Hepatocyte (in vitro differentiated cells): ENCODE results near the gene PRKAR1B. TPM values are rescaled to one million over a fixed set of nuclear protein-coding genes. Genes with fewer than 3 reads are reported as not detected.

Experiments used
- DNase-seq: peaks from one replicate; pipeline ENCODE4 v3.0.0-alpha.2; 2016; ENCODE audit warnings: low spot score
- H2AFZ ChIP-seq: fragments of 200-600 bp; sonication (generic); 2 replicates; pipeline ENCODE4 v1.6.0; 2016; ENCODE audit warnings: antibody characterized with exemption, mild to moderate bottlenecking
- H3K27ac ChIP-seq: fragments of 200-600 bp; sonication (generic); 2 replicates; pipeline ENCODE4 v1.5.1; 2016; ENCODE audit warnings: mild to moderate bottlenecking
- H3K27me3 ChIP-seq: fragments of 200-600 bp; sonication (generic); 2 replicates; pipeline ENCODE4 v1.6.1; 2016
- H3K36me3 ChIP-seq: fragments of 200-600 bp; sonication (generic); replicated peaks from 2 replicates; pipeline ENCODE4 v1.5.1; 2016; ENCODE audit warnings: low read depth; ENCODE audit not compliant: insufficient read depth
- H3K4me1 ChIP-seq: fragments of 200-600 bp; sonication (generic); 2 replicates; pipeline ENCODE4 v1.5.1; 2016; ENCODE audit warnings: mild to moderate bottlenecking, moderate library complexity; ENCODE audit not compliant: insufficient read depth
- H3K4me2 ChIP-seq: fragments of 200-600 bp; sonication (generic); 2 replicates; pipeline ENCODE4 v1.6.0; 2016
- H3K4me3 ChIP-seq: fragments of 200-600 bp; sonication (generic); 2 replicates; pipeline ENCODE4 v1.5.1; 2016; ENCODE audit warnings: mild to moderate bottlenecking
- H3K79me2 ChIP-seq: fragments of 200-600 bp; sonication (generic); 2 replicates; pipeline ENCODE4 v1.6.0; 2017; ENCODE audit warnings: mild to moderate bottlenecking
- H3K9me2 ChIP-seq: fragments of 200-600 bp; sonication (generic); replicated peaks from 2 replicates; pipeline ENCODE4 v1.6.0; 2017; ENCODE audit warnings: mild to moderate bottlenecking; ENCODE audit not compliant: insufficient read depth
- H3K9me3 ChIP-seq: fragments of 200-600 bp; sonication (generic); 2 replicates; pipeline ENCODE4 v1.5.1; 2016; ENCODE audit warnings: low read depth, mild to moderate bottlenecking
- H4K20me1 ChIP-seq: fragments of 200-600 bp; sonication (generic); 2 replicates; pipeline ENCODE4 v1.6.0; 2016; ENCODE audit warnings: mild to moderate bottlenecking; ENCODE audit not compliant: insufficient read depth, poor library complexity, severe bottlenecking
- EZH2 ChIP-seq: fragments of 200-600 bp; sonication (generic); IDR thresholded peaks from 2 replicates; pipeline ENCODE4 v1.6.1; 2016; ENCODE audit warnings: antibody characterized with exemption, mild to moderate bottlenecking, borderline replicate concordance
- EZH2phosphoT487 ChIP-seq: fragments of 200-600 bp; sonication (generic); IDR thresholded peaks from one replicate; pipeline ENCODE4 v1.6.1; 2018; ENCODE audit warnings: antibody characterized with exemption, mild to moderate bottlenecking, low read depth, moderate library complexity; ENCODE audit not compliant: unreplicated experiment, severe bottlenecking
- WGBS: methylation state at CpG from one replicate; pipeline ENCODE4 v1.1.6; 2016; ENCODE audit warnings: low lambda C conversion rate; ENCODE audit errors: missing lambda C conversion rate; 5-methylcytosine and 5-hydroxymethylcytosine counted together
- polyA plus RNA-seq: library from polyadenylated mRNA; unstranded; fragments of >200 nt; fragmentation: Nextera tagmentation; extraction: Ambion mirVana; gene quantifications from 2 replicates; pipeline ENCODE4 v1.2.1, GENCODE V29; 2016
- total RNA-seq: library from RNA; depleted of rRNA; stranded (reverse); fragments of >200 nt; gene quantifications from 2 replicates; pipeline ENCODE4 v1.2.3, GENCODE V29; 2014
- TF ChIP-seq, protein P1 (sequence below): fragments of 200-600 bp; sonication (generic); IDR thresholded peaks from 2 replicates; pipeline ENCODE4 v1.5.1; 2016; ENCODE audit warnings: antibody characterized with exemption, mild to moderate bottlenecking; ENCODE audit not compliant: poor library complexity

PRKAR1B gene
- total and polyA plus RNA-seq, 2 experiments from 2014 or later: 16.6 to 28.7 TPM

DNA sequence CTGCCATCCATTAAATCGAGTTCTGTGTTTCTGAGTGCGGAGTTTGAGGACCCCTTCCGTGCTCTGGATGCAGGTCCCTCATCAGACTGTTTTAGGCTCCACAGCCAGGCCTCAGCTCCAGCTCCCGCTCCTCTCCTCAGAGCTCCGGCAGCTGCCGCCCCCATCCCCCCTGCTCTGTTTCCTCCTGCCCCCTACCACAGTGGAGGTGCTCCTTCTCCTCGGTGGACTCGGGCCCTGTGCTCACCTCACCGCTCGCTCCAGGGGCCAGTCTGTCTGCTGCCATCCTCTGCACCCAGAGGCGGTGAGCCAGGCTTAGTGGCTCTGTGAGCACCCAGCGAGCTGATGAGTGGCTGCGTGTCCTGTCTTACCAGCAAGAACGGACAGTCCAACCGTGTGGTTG lies 21.4 kb upstream of the PRKAR1B start:
- 93% methylated on average over 12 of the region's 15 CpGs for WGBS
- Histone ChIP-seq H3K27ac (no peak overlapping the region), H3K4me1 (no peaks in the 10 kb centered on the region), H3K9me2 (no peaks in the 10 kb centered on the region), H3K9me3 (no peaks in the 10 kb centered on the region), H3K36me3 (no peaks in the 10 kb centered on the region), H3K4me3 (no peak overlapping the region), H4K20me1 (no peaks in the 10 kb centered on the region), H3K79me2 (peaks cover 11% of the 10 kb centered on the region), H2AFZ (no peak overlapping the region), H3K27me3 (no peaks in the 10 kb centered on the region), H3K4me2 (no peak overlapping the region)
- TF ChIP-seq EZH2phosphoT487 (no peak), EZH2 (no peak)
- TF ChIP-seq, protein P1, sequence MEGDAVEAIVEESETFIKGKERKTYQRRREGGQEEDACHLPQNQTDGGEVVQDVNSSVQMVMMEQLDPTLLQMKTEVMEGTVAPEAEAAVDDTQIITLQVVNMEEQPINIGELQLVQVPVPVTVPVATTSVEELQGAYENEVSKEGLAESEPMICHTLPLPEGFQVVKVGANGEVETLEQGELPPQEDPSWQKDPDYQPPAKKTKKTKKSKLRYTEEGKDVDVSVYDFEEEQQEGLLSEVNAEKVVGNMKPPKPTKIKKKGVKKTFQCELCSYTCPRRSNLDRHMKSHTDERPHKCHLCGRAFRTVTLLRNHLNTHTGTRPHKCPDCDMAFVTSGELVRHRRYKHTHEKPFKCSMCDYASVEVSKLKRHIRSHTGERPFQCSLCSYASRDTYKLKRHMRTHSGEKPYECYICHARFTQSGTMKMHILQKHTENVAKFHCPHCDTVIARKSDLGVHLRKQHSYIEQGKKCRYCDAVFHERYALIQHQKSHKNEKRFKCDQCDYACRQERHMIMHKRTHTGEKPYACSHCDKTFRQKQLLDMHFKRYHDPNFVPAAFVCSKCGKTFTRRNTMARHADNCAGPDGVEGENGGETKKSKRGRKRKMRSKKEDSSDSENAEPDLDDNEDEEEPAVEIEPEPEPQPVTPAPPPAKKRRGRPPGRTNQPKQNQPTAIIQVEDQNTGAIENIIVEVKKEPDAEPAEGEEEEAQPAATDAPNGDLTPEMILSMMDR: no peak
- DNase-seq: no peak

DNA sequence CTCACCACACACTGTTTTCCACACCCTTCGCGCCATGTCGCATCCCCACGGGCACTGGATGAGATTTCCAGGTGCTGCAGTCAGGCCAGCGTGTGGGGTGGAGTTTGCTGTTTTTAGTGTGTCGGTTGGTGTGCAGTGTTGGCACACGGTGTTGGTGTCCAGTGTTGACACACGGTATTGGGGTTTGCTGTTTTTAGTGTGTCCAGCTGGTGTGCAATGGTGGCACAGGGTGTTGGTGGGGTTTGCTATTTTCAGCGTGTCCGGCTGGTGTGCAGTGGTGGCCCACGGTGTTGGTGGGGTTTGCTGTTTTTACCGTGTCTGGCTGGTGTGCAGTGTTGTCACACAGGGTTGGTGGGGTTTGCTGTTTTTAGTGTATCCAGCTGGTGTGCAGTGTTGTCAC lies 20.1 kb upstream of the PRKAR1B start:
- no peaks in the 10 kb centered on the region for H3K9me3 ChIP-seq
- H3K4me3 ChIP-seq: no peak overlapping the region
- no peak for DNase-seq
- no peak overlapping the region for H2AFZ ChIP-seq
- no peak overlapping the region for H3K27ac ChIP-seq
- no peaks in the 10 kb centered on the region for H3K9me2 ChIP-seq
- TF ChIP-seq, protein P1: no peak
- TF ChIP-seq EZH2phosphoT487 (no peak), EZH2 (no peak)
- H3K4me1 ChIP-seq: no peaks in the 10 kb centered on the region
- WGBS: 93% methylated on average over 12 of the region's 12 CpGs
- no peaks in the 10 kb centered on the region for H3K36me3 ChIP-seq
- H4K20me1 ChIP-seq: no peaks in the 10 kb centered on the region
- H3K79me2 ChIP-seq: peaks cover 11% of the 10 kb centered on the region
- H3K4me2 ChIP-seq: no peak overlapping the region
- H3K27me3 ChIP-seq: no peaks in the 10 kb centered on the region

DNA sequence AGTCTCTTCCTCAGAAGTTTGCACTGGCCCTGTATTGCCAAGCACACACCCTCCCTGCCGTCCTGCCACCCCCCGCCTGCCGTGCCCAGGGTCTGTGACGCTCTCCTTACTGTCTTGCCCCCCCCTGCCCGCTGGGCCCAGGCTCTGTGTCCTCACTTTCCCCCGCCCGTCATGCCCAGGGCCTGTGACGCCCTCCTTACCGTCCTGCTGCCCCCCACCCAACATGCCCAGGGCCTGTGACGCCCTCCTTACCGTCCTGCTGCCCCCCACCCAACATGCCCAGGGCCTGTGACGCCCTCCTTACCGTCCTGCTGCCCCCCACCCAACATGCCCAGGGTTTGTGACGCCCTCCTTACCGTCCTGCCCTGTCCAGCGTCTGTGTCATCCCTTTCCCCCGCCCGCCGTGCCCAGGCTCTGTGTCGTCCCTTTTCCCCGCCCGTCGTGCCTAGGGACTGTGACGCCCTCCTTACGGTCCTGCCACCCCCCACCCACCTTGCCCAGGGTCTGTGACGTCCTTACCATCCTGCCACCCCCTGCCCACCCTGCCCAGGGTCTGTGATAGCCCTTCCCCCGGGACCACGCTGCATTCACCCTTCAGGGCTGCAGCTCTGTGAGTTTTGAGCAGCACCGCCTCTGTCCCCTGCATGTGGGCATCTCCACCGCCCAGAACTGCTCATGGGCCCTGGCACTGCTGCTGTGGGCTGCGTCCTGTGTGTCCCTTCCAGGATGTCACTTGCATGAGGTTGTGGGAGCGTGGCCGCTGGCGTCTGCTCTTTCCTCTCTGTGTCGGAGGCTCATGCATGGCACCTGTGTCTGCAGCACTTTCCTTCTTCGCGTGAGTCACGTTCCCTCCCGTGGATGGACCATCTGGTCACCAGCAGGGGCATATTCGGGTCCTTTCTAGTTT lies 19.3 kb upstream of the PRKAR1B start:
- no peak for DNase-seq
- Histone ChIP-seq H3K4me1 (no peaks in the 10 kb centered on the region), H3K9me3 (no peaks in the 10 kb centered on the region), H3K27me3 (no peaks in the 10 kb centered on the region), H3K4me3 (no peak overlapping the region), H4K20me1 (no peaks in the 10 kb centered on the region), H3K36me3 (no peaks in the 10 kb centered on the region), H3K79me2 (peaks cover 11% of the 10 kb centered on the region), H3K4me2 (no peak overlapping the region), H3K9me2 (no peaks in the 10 kb centered on the region), H2AFZ (no peak overlapping the region), H3K27ac (no peak overlapping the region)
- WGBS: 93% methylated on average over 20 of the region's 40 CpGs
- TF ChIP-seq, protein P1: no peak
